ENCODE measurements around the gene GPR162. TPM values are rescaled to one million over a fixed set of nuclear protein-coding genes. Genes with fewer than 3 reads are reported as not detected.

Gene GPR162
- total RNA-seq, 1 donor from 2014 or later, result 0.75 TPM

DNA sequence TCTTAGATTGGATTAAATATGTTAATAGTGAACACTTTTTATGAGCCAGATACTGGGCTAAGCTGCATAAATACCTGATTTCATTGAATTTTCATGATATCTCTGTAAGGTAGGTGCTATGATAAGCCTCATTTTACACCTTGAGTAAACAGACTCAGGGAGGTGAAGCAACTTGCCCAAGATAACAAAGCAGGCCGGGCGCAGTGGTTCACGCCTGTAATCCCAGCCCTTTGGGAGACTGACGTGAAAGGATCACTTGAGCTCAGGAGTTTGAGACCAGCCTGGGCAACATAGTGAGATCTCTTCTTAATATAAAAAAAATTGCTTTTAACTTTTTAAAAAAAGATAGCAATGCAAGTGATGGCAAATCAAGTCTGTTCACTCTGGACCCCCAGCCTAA is 20.5 kb downstream of the GPR162 start:
- no peak overlapping the region for H3K4me3 ChIP-seq (ENCODE audit: low read depth, low read length)
- TF ChIP-seq, protein P1, sequence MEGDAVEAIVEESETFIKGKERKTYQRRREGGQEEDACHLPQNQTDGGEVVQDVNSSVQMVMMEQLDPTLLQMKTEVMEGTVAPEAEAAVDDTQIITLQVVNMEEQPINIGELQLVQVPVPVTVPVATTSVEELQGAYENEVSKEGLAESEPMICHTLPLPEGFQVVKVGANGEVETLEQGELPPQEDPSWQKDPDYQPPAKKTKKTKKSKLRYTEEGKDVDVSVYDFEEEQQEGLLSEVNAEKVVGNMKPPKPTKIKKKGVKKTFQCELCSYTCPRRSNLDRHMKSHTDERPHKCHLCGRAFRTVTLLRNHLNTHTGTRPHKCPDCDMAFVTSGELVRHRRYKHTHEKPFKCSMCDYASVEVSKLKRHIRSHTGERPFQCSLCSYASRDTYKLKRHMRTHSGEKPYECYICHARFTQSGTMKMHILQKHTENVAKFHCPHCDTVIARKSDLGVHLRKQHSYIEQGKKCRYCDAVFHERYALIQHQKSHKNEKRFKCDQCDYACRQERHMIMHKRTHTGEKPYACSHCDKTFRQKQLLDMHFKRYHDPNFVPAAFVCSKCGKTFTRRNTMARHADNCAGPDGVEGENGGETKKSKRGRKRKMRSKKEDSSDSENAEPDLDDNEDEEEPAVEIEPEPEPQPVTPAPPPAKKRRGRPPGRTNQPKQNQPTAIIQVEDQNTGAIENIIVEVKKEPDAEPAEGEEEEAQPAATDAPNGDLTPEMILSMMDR (IDR thresholded peaks at IDR 0.05; ENCODE audit: insufficient read depth, low read length, poor library complexity, severe bottlenecking), result no peak
- H3K27me3 ChIP-seq (ENCODE audit: control insufficient read depth, insufficient read depth, low read length), result no peaks in the 10 kb centered on the region
- DNase-seq (ENCODE audit: low read depth), result no peak
- peaks cover 3% of the 10 kb centered on the region for H3K36me3 ChIP-seq (ENCODE audit: control insufficient read depth, insufficient read depth, low read length)

DNA sequence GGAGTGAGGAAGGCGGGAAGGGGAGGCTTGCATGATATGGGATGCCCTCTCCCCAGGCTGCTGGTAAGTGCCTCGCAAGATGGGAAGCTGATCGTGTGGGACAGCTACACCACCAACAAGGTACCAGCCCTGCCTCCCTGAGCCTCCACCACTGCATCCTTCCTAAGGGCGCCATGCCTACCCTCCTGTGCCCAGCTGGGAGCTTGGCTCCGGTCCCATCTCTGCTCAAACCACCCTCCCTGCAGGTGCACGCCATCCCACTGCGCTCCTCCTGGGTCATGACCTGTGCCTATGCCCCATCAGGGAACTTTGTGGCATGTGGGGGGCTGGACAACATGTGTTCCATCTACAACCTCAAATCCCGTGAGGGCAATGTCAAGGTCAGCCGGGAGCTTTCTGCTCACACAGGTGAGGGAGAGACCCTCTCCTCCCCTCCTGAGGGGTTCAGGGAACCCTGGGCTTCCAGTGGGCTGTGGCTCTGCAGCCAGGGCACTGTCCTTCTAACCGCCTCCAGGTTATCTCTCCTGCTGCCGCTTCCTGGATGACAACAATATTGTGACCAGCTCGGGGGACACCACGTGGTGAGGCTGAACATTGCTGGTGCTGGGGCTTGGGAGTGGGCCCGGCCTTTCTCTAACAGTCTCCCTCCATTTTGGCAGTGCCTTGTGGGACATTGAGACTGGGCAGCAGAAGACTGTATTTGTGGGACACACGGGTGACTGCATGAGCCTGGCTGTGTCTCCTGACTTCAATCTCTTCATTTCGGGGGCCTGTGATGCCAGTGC is 21.7 kb downstream of the GPR162 start:
- H3K27me3 ChIP-seq (ENCODE audit: control insufficient read depth, insufficient read depth, low read length), result no peaks in the 10 kb centered on the region
- H3K36me3 ChIP-seq (ENCODE audit: control insufficient read depth, insufficient read depth, low read length), result peaks cover 6% of the 10 kb centered on the region
- TF ChIP-seq, protein P1 (IDR thresholded peaks at IDR 0.05; ENCODE audit: insufficient read depth, low read length, poor library complexity, severe bottlenecking), result no peak

DNA sequence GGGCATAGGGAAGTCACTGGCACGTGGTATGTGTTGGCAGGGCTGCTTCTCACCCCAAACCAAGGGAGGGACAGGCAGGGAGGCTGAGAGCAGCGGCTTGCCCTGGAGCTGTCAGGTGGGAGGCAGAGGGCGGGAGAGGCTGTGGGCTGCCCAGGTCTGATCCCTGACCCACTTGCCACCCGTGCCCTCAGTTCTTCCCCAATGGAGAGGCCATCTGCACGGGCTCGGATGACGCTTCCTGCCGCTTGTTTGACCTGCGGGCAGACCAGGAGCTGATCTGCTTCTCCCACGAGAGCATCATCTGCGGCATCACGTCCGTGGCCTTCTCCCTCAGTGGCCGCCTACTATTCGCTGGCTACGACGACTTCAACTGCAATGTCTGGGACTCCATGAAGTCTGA is 23.8 kb downstream of the GPR162 start:
- Histone ChIP-seq H3K27me3 (ENCODE audit: control insufficient read depth, insufficient read depth, low read length) (no peaks in the 10 kb centered on the region), H3K4me3 (ENCODE audit: low read depth, low read length) (no peak overlapping the region), H3K36me3 (ENCODE audit: control insufficient read depth, insufficient read depth, low read length) (peaks cover 4% of the 10 kb centered on the region)
- DNase-seq (ENCODE audit: low read depth), result no peak
- TF ChIP-seq, protein P1 (IDR thresholded peaks at IDR 0.05; ENCODE audit: insufficient read depth, low read length, poor library complexity, severe bottlenecking), result no peak

More for the DNA sequence above, 21.7 kb downstream of the GPR162 start:
- no peak overlapping the region for H3K4me3 ChIP-seq (ENCODE audit: low read depth, low read length)
- no peak for DNase-seq (ENCODE audit: low read depth)

DNA sequence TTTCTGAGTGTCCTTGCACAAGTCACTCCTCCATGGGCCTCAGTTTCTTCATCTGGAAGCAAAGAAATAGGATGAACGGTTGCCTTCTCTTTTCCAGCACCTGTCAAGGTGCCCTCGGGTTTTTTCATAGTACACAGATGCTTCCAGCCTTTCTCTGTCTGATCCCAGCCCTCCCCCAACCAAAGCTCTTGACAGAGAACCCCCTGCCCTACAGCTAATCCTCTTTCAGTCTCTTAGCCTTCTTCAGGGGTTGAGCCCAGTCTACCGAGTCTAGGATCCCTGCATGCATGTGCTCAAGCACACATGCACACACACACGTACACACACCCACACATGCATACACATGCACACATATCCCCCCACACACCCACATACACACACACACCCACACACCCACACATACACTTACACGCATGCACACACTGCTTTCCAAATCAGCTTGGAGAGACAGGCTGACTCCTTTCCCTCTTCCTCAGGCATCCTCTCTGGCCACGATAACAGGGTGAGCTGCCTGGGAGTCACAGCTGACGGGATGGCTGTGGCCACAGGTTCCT is 24.8 kb downstream of the GPR162 start:
- H3K27me3 ChIP-seq (ENCODE audit: control insufficient read depth, insufficient read depth, low read length), result no peaks in the 10 kb centered on the region
- peaks cover 4% of the 10 kb centered on the region for H3K36me3 ChIP-seq (ENCODE audit: control insufficient read depth, insufficient read depth, low read length)
- H3K4me3 ChIP-seq (ENCODE audit: low read depth, low read length), result no peak overlapping the region
- TF ChIP-seq, protein P1 (IDR thresholded peaks at IDR 0.05; ENCODE audit: insufficient read depth, low read length, poor library complexity, severe bottlenecking), result no peak
- no peak for DNase-seq (ENCODE audit: low read depth)

DNA sequence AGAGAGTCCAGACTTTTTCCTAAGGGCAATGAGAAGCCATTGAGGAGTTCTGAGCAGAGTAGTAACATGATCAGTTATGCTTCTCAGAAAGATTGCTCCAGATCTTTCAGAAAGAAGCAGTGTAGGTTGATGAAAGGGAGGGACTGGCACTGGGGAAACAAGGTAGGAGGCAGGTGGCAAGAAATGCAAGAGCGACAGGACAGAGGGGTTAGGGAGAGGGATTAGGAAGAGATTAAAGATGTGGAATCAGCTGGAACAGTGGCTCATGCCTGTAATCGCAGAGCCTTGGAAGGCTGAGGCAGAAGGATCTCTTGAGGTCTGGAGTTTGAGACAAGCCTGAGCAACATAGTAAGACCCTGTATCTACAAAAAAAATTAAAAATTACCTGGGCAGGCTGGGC is 26.1 kb downstream of the GPR162 start:
- Histone ChIP-seq H3K27me3 (ENCODE audit: control insufficient read depth, insufficient read depth, low read length) (no peaks in the 10 kb centered on the region), H3K4me3 (ENCODE audit: low read depth, low read length) (no peak overlapping the region), H3K36me3 (ENCODE audit: control insufficient read depth, insufficient read depth, low read length) (peaks cover 4% of the 10 kb centered on the region)
- TF ChIP-seq, protein P1 (IDR thresholded peaks at IDR 0.05; ENCODE audit: insufficient read depth, low read length, poor library complexity, severe bottlenecking), result no peak
- DNase-seq (ENCODE audit: low read depth), result no peak
